GM21367 (cell line): ENCODE results near the gene SPRY1.

Source experiments
- ATAC-seq: cut with Tn5 transposase; IDR thresholded peaks from one replicate; pipeline ENCODE4 v1.9.1; 2021; ENCODE audit not compliant: unreplicated experiment

Gene SPRY1

GRCh38 chr4:123379392-123379791 is 17.2 kb upstream of the SPRY1 start:
- ATAC-seq: no peak

GRCh38 chr4:123380728-123381716 is 15.6 kb upstream of the SPRY1 start:
- ATAC-seq: no peak

GRCh38 chr4:123381996-123382395 is 14.6 kb upstream of the SPRY1 start:
- no peak for ATAC-seq

GRCh38 chr4:123383566-123383965 is 13.0 kb upstream of the SPRY1 start:
- no peak for ATAC-seq

GRCh38 chr4:123386609-123387008 is 10.0 kb upstream of the SPRY1 start:
- ATAC-seq: no peak

- no peak for ATAC-seq
These were observed 5.6 kb upstream of the SPRY1 start for GRCh38 chr4:123390846-123391456.

GRCh38 chr4:123393721-123394120 is 2.9 kb upstream of the SPRY1 start:
- no peak for ATAC-seq

GRCh38 chr4:123397144-123398065 is 810 bp downstream of the SPRY1 start:
- no peak for ATAC-seq

GRCh38 chr4:123398066-123398852 is 1.7 kb downstream of the SPRY1 start:
- peak; percentile 58 for ATAC-seq

GRCh38 chr4:123398853-123399626 is 2.4 kb downstream of the SPRY1 start:
- ATAC-seq: peak; percentile 21

GRCh38 chr4:123399627-123400358 is 3.2 kb downstream of the SPRY1 start:
- ATAC-seq: no peak

GRCh38 chr4:123401271-123402120 is 4.9 kb downstream of the SPRY1 start:
- ATAC-seq: no peak

- no peak for ATAC-seq
These were observed 5.5 kb downstream of the SPRY1 start for GRCh38 chr4:123402121-123402465.

GRCh38 chr4:123403080-123403604 is 6.5 kb downstream of the SPRY1 start:
- no peak for ATAC-seq

- no peak for ATAC-seq
These were observed 7.9 kb downstream of the SPRY1 start for GRCh38 chr4:123404533-123404932.

- ATAC-seq: no peak
These were observed 8.8 kb downstream of the SPRY1 start for GRCh38 chr4:123405267-123405865.

- ATAC-seq: no peak
These were observed 10.3 kb downstream of the SPRY1 start for GRCh38 chr4:123406872-123407271.
